Peyer's patch (tissue), 4 donors: ENCODE data around the gene PIGK. TPM values are rescaled to one million over a fixed set of nuclear protein-coding genes. Genes with fewer than 3 reads are reported as not detected.

ENCODE experiments used
- DNase-seq, 3 donors: peaks; one replicate each; pipeline ENCODE4 v3.0.0-alpha.2; 2017 to 2019
- H3K27ac ChIP-seq, 4 donors: fragments of 200-600 bp; sonication (generic); one replicate each; pipeline ENCODE4 v1.5.1; 2016 to 2019
- H3K27me3 ChIP-seq, 2 donors: fragments of 200-600 bp; sonication (generic); one replicate each; pipeline ENCODE4 v1.5.1; 2019
- H3K36me3 ChIP-seq, 3 donors: fragments of 200-600 bp; sonication (generic); one replicate each; pipeline ENCODE4 v1.5.1; 2016 to 2019
- H3K4me1 ChIP-seq, 4 donors: fragments of 200-600 bp; sonication (generic); one replicate each; pipeline ENCODE4 v1.5.1; 2016 to 2019
- H3K4me3 ChIP-seq, 4 donors: fragments of 200-600 bp; sonication (generic); 1 replicate in 3 of 4; 2 replicates in 1 of 4; pipeline ENCODE4 v1.5.1; 2016 to 2019; ENCODE audit warnings: mild to moderate bottlenecking in 1 of 4
- H3K9me3 ChIP-seq, 4 donors: fragments of 200-600 bp; sonication (generic); one replicate each; pipeline ENCODE4 v1.5.1; 2016 to 2019; ENCODE audit warnings: mild to moderate bottlenecking in 1 of 4
- CTCF ChIP-seq, 6 experiments: fragments of 450-650 bp in 4 of 6; fragments of 200-600 bp in 2 of 6; sonication (generic) in 1 of 6; IDR thresholded peaks; one replicate each; pipeline ENCODE4 v1.5.1; 2017 to 2019; ENCODE audit warnings: antibody characterized with exemption in 6 of 6, mild to moderate bottlenecking in 3 of 6, moderate library complexity in 1 of 6
- POLR2A ChIP-seq, 2 donors: fragments of 450-650 bp; IDR thresholded peaks; one replicate each; pipeline ENCODE4 v1.5.1; 2017; ENCODE audit warnings: antibody characterized with exemption in 2 of 2, mild to moderate bottlenecking in 2 of 2, moderate library complexity in 2 of 2
- total RNA-seq, 4 donors: library from RNA; depleted of rRNA; stranded (reverse); fragments of >200 nt; gene quantifications; one replicate each; pipeline ENCODE4 v1.1.0, GENCODE V29; 2016

PIGK gene
- total RNA-seq, 4 donors from 2014 or later, result 4.1 to 8.8 (median 6.4) TPM

GRCh38 chr1:77250126-77250525 is 30.9 kb upstream of the PIGK start:
- Histone ChIP-seq H3K4me3 (no peak overlapping the region), H3K27me3 (no peaks in the 10 kb centered on the region), H3K9me3 (peaks cover 0 to 5% (median 0%) of the 10 kb centered on the region in 4 donors), H3K27ac (no peak overlapping the region), H3K4me1 (no peaks in the 10 kb centered on the region), H3K36me3 (no peaks in the 10 kb centered on the region)
- TF ChIP-seq POLR2A (IDR thresholded peaks at IDR 0.05), result no peak
- no peak for TF ChIP-seq CTCF (IDR thresholded peaks at IDR 0.05)
- no peak for DNase-seq

- H3K27me3 ChIP-seq, result no peaks in the 10 kb centered on the region
- no peaks in the 10 kb centered on the region for H3K36me3 ChIP-seq
- no peaks in the 10 kb centered on the region for H3K9me3 ChIP-seq
- H3K4me1 ChIP-seq, result no peaks in the 10 kb centered on the region
- DNase-seq, result no peak
- TF ChIP-seq CTCF (IDR thresholded peaks at IDR 0.05), result no peak
- TF ChIP-seq POLR2A (IDR thresholded peaks at IDR 0.05), result no peak
- H3K4me3 ChIP-seq, result no peak overlapping the region
- no peak overlapping the region for H3K27ac ChIP-seq
Measured at GRCh38 chr1:77245830-77246229, 26.6 kb upstream of the PIGK start.

- no peaks in the 10 kb centered on the region for H3K4me1 ChIP-seq
- TF ChIP-seq POLR2A (IDR thresholded peaks at IDR 0.05) (no peak), CTCF (IDR thresholded peaks at IDR 0.05) (no peak)
- no peak overlapping the region for H3K4me3 ChIP-seq
- no peaks in the 10 kb centered on the region for H3K36me3 ChIP-seq
- no peak for DNase-seq
- no peaks in the 10 kb centered on the region for H3K9me3 ChIP-seq
- no peak overlapping the region for H3K27ac ChIP-seq
- H3K27me3 ChIP-seq, result no peaks in the 10 kb centered on the region
Measured at GRCh38 chr1:77239311-77239710, 20.1 kb upstream of the PIGK start.

GRCh38 chr1:77238462-77238861 is 19.2 kb upstream of the PIGK start:
- H3K4me1 ChIP-seq, result no peaks in the 10 kb centered on the region
- no peaks in the 10 kb centered on the region for H3K9me3 ChIP-seq
- H3K36me3 ChIP-seq, result no peaks in the 10 kb centered on the region
- TF ChIP-seq POLR2A (IDR thresholded peaks at IDR 0.05) (no peak), CTCF (IDR thresholded peaks at IDR 0.05) (no peak)
- no peak overlapping the region for H3K27ac ChIP-seq
- H3K27me3 ChIP-seq, result no peaks in the 10 kb centered on the region
- no peak for DNase-seq
- H3K4me3 ChIP-seq, result no peak overlapping the region

- H3K27me3 ChIP-seq, result no peaks in the 10 kb centered on the region
- H3K36me3 ChIP-seq, result no peaks in the 10 kb centered on the region
- no peaks in the 10 kb centered on the region for H3K9me3 ChIP-seq
- TF ChIP-seq POLR2A (IDR thresholded peaks at IDR 0.05), result no peak
- no peak for TF ChIP-seq CTCF (IDR thresholded peaks at IDR 0.05)
- no peak overlapping the region for H3K27ac ChIP-seq
- DNase-seq, result no peak
- no peak overlapping the region for H3K4me3 ChIP-seq
- no peaks in the 10 kb centered on the region for H3K4me1 ChIP-seq
Measured at GRCh38 chr1:77234943-77235342, 15.7 kb upstream of the PIGK start.

- Histone ChIP-seq H3K4me1 (no peaks in the 10 kb centered on the region), H3K27ac (no peak overlapping the region), H3K9me3 (no peaks in the 10 kb centered on the region), H3K4me3 (no peak overlapping the region), H3K36me3 (no peaks in the 10 kb centered on the region), H3K27me3 (no peaks in the 10 kb centered on the region)
- TF ChIP-seq CTCF (IDR thresholded peaks at IDR 0.05) (no peak), POLR2A (IDR thresholded peaks at IDR 0.05) (no peak)
- no peak for DNase-seq
Measured at GRCh38 chr1:77234096-77234495, 14.9 kb upstream of the PIGK start.
